Right lobe of liver (tissue), 6 donors: ENCODE measurements around the gene IL17REL. TPM values are rescaled to one million over a fixed set of nuclear protein-coding genes. Genes with fewer than 3 reads are reported as not detected.
"Not testable (repeated sequence)": the region's sequence is repeated elsewhere in the genome, so short reads cannot be mapped to it uniquely, and the experiment has no call there.

Experiments
- ATAC-seq, 4 donors: fragments of 200-7000 bp; cut with Tn5 transposase; one replicate each; pipeline ENCODE4 v1.9.1; 2020; ENCODE audit warnings: mild to moderate bottlenecking in 4 of 4, moderate library complexity in 4 of 4
- DNase-seq, 3 donors: peaks; one replicate each; pipeline ENCODE4 v3.0.0-alpha.2; 2020
- H3K27ac ChIP-seq, 3 donors: fragments of 200-600 bp; one replicate each; pipeline ENCODE4 v1.8.0; 2022
- H3K27me3 ChIP-seq, 2 donors: fragments of 200-600 bp; one replicate each; pipeline ENCODE4 v1.8.0; 2022
- H3K36me3 ChIP-seq, 4 donors: fragments of 200-600 bp; sonication (generic) in 1 of 4; one replicate each; pipeline versions ENCODE4 v1.5.1 to v1.8.0; 2017 to 2022; ENCODE audit warnings: control low read depth in 1 of 4
- H3K4me1 ChIP-seq, 4 donors: fragments of 200-600 bp; sonication (generic) in 1 of 4; one replicate each; pipeline versions ENCODE4 v1.5.1 to v1.8.0; 2017 to 2022; ENCODE audit warnings: control low read depth in 1 of 4
- H3K4me3 ChIP-seq, 3 donors: fragments of 200-600 bp; one replicate each; pipeline ENCODE4 v1.8.0; 2022
- H3K9me3 ChIP-seq, 4 donors: fragments of 200-600 bp; sonication (generic) in 1 of 4; one replicate each; pipeline versions ENCODE4 v1.5.1 to v1.8.0; 2017 to 2022; ENCODE audit warnings: control low read depth in 1 of 4
- CTCF ChIP-seq, 4 donors: fragments of 200-600 bp in 3 of 4; fragments of 450-650 bp in 1 of 4; IDR thresholded peaks; one replicate each; pipeline versions ENCODE4 v1.5.1 to v1.8.0; 2016 to 2022; ENCODE audit warnings: antibody characterized with exemption in 4 of 4, mild to moderate bottlenecking in 2 of 4
- POLR2A ChIP-seq: fragments of 450-650 bp; IDR thresholded peaks from one replicate; pipeline ENCODE4 v1.6.1; 2017; ENCODE audit warnings: antibody characterized with exemption, mild to moderate bottlenecking
- WGBS: methylation state at CpG from one replicate; pipeline ENCODE4 v1.1.6; 2018; ENCODE audit warnings: low coverage, low lambda C conversion rate; ENCODE audit not compliant: insufficient coverage; ENCODE audit errors: missing lambda C conversion rate; 5-methylcytosine and 5-hydroxymethylcytosine counted together
- intact Hi-C, 2 donors: fragments of 100-400 bp; cut with DNase I; formaldehyde crosslinking; loops; one replicate each; pipeline versions ENCODE4 v1.11.2 to v1.14.1; 2022
- total RNA-seq, 6 experiments: library from RNA; depleted of rRNA in 2 of 6; stranded (reverse); fragments of >200 nt in 2 of 6; fragmentation: NEBNext Ultra II Directional in 3 of 6; extraction: Animal tissue kit (Norgen Biotek cat#: 25700) in 3 of 6; gene quantifications; one replicate each; pipeline versions ENCODE4 v1.1.0 to v1.2.4, GENCODE V29; 2016 to 2023
- donor health status: DM: no; HTN: yes; CAD: no.
- donor health status: DM: no; HTN: no; CAD: no.
- donor health status: DM: no; HTN: no; CAD: no.
- donor health status: DM: no; HTN: yes; CAD: no.
- donor health status: DM: no; HTN: yes; CAD: no.

IL17REL gene
- total RNA-seq, 6 experiments from 2014 or later: not detected

- 0% methylated on average over 2 of the region's 90 CpGs for WGBS
- DNase-seq (peak in 1 of 3 donors; percentile 33), ATAC-seq (peak; percentile 23 to 60 (median 56))
- no peak overlapping the region for H3K4me3 ChIP-seq
- intact Hi-C loops: no loop called here
- H3K27me3 ChIP-seq: peaks cover 0 to 12% of the 10 kb centered on the region in 2 donors
- no peaks in the 10 kb centered on the region for H3K36me3 ChIP-seq
- H3K9me3 ChIP-seq: no peaks in the 10 kb centered on the region
- no peak overlapping the region for H3K27ac ChIP-seq
- TF ChIP-seq CTCF (IDR thresholded peaks at IDR 0.05) (peak in 3 of 4 donors; percentile 29 to 41 (median 38)), POLR2A (no peak)
- peaks cover 0 to 7% (median 0%) of the 10 kb centered on the region in 4 donors for H3K4me1 ChIP-seq
Observed at GRCh38 chr22:49983148-49984042, 29.2 kb downstream of the IL17REL start.

GRCh38 chr22:49981799-49982198, 30.8 kb downstream of the IL17REL start:
- H3K36me3 ChIP-seq, H3K4me1 ChIP-seq, intact Hi-C loops, DNase-seq, ATAC-seq, H3K27ac ChIP-seq, H3K4me3 ChIP-seq, H3K9me3 ChIP-seq: not testable (repeated sequence)
- peaks cover 0 to 12% of the 10 kb centered on the region in 2 donors for H3K27me3 ChIP-seq
- 94% methylated on average over 7 of the region's 7 CpGs for WGBS

GRCh38 chr22:49979587-49980264, 32.8 kb downstream of the IL17REL start:
- TF ChIP-seq POLR2A (no peak), CTCF (IDR thresholded peaks at IDR 0.05) (peak; percentile 70 to 73 (median 72))
- Histone ChIP-seq H3K4me3 (no peak overlapping the region), H3K9me3 (no peaks in the 10 kb centered on the region), H3K36me3 (no peaks in the 10 kb centered on the region), H3K27ac (no peak overlapping the region), H3K4me1 (peaks cover 0 to 7% (median 0%) of the 10 kb centered on the region in 4 donors), H3K27me3 (peaks cover 0 to 12% of the 10 kb centered on the region in 2 donors)
- ATAC-seq (peak; percentile 78 to 86 (median 82)), DNase-seq (peak in 1 of 3 donors; percentile 44)
- WGBS: 38% methylated on average over 7 of the region's 7 CpGs
- intact Hi-C loops: no loop called here

GRCh38 chr22:49977578-49977977, 35.0 kb downstream of the IL17REL start:
- Histone ChIP-seq H3K27ac (no peak overlapping the region), H3K27me3 (no peaks in the 10 kb centered on the region), H3K9me3 (no peaks in the 10 kb centered on the region), H3K4me1 (no peaks in the 10 kb centered on the region), H3K4me3 (no peak overlapping the region), H3K36me3 (no peaks in the 10 kb centered on the region)
- no peak for DNase-seq
- no peak for TF ChIP-seq CTCF (IDR thresholded peaks at IDR 0.05)
- no peak for TF ChIP-seq POLR2A
- intact Hi-C loops: no loop called here
- WGBS: 87% methylated on average over 9 of the region's 14 CpGs
- no peak for ATAC-seq
